Epithelial cell of esophagus (primary cell): ENCODE results near the gene ANP32D.
"Not testable (repeated sequence)": the region's sequence is repeated elsewhere in the genome, so short reads cannot be mapped to it uniquely, and the experiment has no call there.

ENCODE experiments used
- DNase-seq: peaks from one replicate; pipeline ENCODE4 v3.0.0; 2010; ENCODE audit warnings: low read depth
- H3K4me3 ChIP-seq: 2 replicates; pipeline ENCODE4 v1.5.1; 2011; ENCODE audit warnings: mild to moderate bottlenecking, low read length, control low read depth
- TF ChIP-seq, protein P1 (sequence below): IDR thresholded peaks from 2 replicates; pipeline ENCODE4 v1.5.1; 2011; ENCODE audit warnings: low read depth, mild to moderate bottlenecking, low read length, control low read depth, inconsistent platforms; ENCODE audit not compliant: insufficient read depth; ENCODE audit errors: missing control alignments

ANP32D gene

GRCh38 chr12:48446161-48446776 lies 26.1 kb upstream of the ANP32D start:
- no peak overlapping the region for H3K4me3 ChIP-seq
- TF ChIP-seq, protein P1, sequence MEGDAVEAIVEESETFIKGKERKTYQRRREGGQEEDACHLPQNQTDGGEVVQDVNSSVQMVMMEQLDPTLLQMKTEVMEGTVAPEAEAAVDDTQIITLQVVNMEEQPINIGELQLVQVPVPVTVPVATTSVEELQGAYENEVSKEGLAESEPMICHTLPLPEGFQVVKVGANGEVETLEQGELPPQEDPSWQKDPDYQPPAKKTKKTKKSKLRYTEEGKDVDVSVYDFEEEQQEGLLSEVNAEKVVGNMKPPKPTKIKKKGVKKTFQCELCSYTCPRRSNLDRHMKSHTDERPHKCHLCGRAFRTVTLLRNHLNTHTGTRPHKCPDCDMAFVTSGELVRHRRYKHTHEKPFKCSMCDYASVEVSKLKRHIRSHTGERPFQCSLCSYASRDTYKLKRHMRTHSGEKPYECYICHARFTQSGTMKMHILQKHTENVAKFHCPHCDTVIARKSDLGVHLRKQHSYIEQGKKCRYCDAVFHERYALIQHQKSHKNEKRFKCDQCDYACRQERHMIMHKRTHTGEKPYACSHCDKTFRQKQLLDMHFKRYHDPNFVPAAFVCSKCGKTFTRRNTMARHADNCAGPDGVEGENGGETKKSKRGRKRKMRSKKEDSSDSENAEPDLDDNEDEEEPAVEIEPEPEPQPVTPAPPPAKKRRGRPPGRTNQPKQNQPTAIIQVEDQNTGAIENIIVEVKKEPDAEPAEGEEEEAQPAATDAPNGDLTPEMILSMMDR: no peak
- DNase-seq: peak; percentile 44

- TF ChIP-seq, protein P1: no peak
- DNase-seq: no peak
These were observed 24.6 kb upstream of the ANP32D start for GRCh38 chr12:48447755-48448154.

GRCh38 chr12:48451372-48451771 lies 21.0 kb upstream of the ANP32D start:
- TF ChIP-seq, protein P1: no peak
- no peak overlapping the region for H3K4me3 ChIP-seq
- DNase-seq: no peak

More at GRCh38 chr12:48447755-48448154, 24.6 kb upstream of the ANP32D start:
- no peak overlapping the region for H3K4me3 ChIP-seq

- not testable (repeated sequence) for DNase-seq, H3K4me3 ChIP-seq
These were observed 19.4 kb upstream of the ANP32D start for GRCh38 chr12:48452961-48453360.

- no peak overlapping the region for H3K4me3 ChIP-seq
- peak; percentile 62 for DNase-seq
- TF ChIP-seq, protein P1: peak; percentile 61
These were observed 17.7 kb upstream of the ANP32D start for GRCh38 chr12:48454667-48455066.

- H3K4me3 ChIP-seq: no peak overlapping the region
- no peak for DNase-seq
- TF ChIP-seq, protein P1: no peak
These were observed 17.2 kb upstream of the ANP32D start for GRCh38 chr12:48455116-48455515.

DNA sequence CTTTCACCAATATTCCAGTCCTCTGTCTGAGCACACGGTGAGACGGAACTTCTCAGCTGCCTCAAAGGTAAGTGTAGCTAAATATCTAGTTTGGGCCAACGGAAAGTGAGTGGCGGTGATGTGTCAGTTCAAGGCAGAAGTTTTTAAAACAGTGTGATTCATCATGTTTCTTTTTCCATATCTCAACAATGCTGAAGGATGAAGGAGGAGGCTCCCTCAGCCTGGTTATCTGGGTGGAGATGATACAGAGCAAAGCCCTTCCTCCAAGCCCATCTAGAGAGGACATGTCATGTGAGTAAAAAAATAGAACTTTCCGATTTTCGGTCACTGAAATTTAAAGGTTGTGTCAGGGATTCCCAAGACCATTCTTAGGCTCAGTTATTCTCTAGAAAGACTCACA lies 13.1 kb upstream of the ANP32D start:
- peak; percentile 3 for DNase-seq
- H3K4me3 ChIP-seq: no peak overlapping the region
- TF ChIP-seq, protein P1: no peak

DNA sequence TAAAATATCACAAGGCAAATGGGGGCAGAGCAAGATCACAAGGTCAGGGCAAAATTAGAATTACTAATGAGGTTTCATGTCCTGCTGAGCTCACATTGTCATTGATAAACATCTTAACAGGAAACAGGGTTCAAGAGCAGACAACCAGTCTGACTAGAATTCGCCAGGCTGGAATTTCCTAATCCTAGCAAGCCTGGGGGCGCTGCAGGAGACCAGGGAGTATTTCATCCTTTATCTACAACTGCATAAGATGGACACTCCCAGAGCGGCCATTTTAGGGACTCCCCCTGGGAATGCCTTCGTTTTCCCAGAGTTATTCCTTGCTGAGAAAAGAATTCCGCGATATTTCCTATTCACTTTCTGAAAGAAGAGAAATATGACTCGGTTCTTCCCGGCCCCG lies 3.3 kb upstream of the ANP32D start:
- not testable (repeated sequence) for H3K4me3 ChIP-seq, DNase-seq
